Mesenchymal stem cell (in vitro differentiated cells and primary cell): ENCODE measurements around the gene UTF1.

ENCODE experiments used
- DNase-seq: peaks from one replicate; pipeline ENCODE4 v3.0.0-alpha.2; 2013
- H2AFZ ChIP-seq: one replicate; pipeline ENCODE4 v1.6.1; 2013; ENCODE audit warnings: low read depth, mild to moderate bottlenecking, control low read depth, inconsistent platforms, low read length, moderate library complexity
- H2AK5ac ChIP-seq: 2 replicates; pipeline ENCODE4 v1.6.1; 2013; ENCODE audit warnings: low read length, moderate library complexity, mild to moderate bottlenecking, inconsistent platforms; ENCODE audit not compliant: severe bottlenecking
- H2BK120ac ChIP-seq: one replicate; pipeline ENCODE4 v1.6.1; 2013; ENCODE audit warnings: low read depth, mild to moderate bottlenecking, inconsistent platforms, low read length, moderate library complexity
- H2BK12ac ChIP-seq, 2 experiments: one replicate each; pipeline ENCODE4 v1.6.1; 2013; ENCODE audit warnings: inconsistent platforms in 2 of 2, low read length in 2 of 2, mild to moderate bottlenecking in 2 of 2, moderate library complexity in 2 of 2, control low read depth in 1 of 2
- H2BK15ac ChIP-seq: one replicate; pipeline ENCODE4 v1.6.1; 2013; ENCODE audit warnings: mild to moderate bottlenecking, low read depth, inconsistent platforms; ENCODE audit not compliant: poor library complexity, severe bottlenecking
- H2BK5ac ChIP-seq: 2 replicates; pipeline ENCODE4 v1.6.1; 2013; ENCODE audit warnings: low read depth, mild to moderate bottlenecking, low read length, control low read depth, inconsistent platforms; ENCODE audit not compliant: poor library complexity, severe bottlenecking
- H3K14ac ChIP-seq, 2 experiments: one replicate each; pipeline ENCODE4 v1.6.1; 2013; ENCODE audit warnings: inconsistent platforms in 2 of 2, low read length in 2 of 2, control low read depth in 1 of 2, mild to moderate bottlenecking in 1 of 2, moderate library complexity in 1 of 2
- H3K18ac ChIP-seq, 2 experiments: one replicate each; pipeline ENCODE4 v1.6.1; 2013; ENCODE audit warnings: inconsistent platforms in 2 of 2, low read length in 2 of 2, control low read depth in 1 of 2, low read depth in 1 of 2, mild to moderate bottlenecking in 1 of 2
- H3K23ac ChIP-seq, 2 experiments: one replicate each; pipeline ENCODE4 v1.6.1; 2013; ENCODE audit warnings: inconsistent platforms in 2 of 2, low read length in 2 of 2, mild to moderate bottlenecking in 2 of 2, moderate library complexity in 2 of 2, control low read depth in 1 of 2
- H3K27ac ChIP-seq: 2 replicates; pipeline ENCODE4 v1.5.1; 2013; ENCODE audit warnings: mild to moderate bottlenecking, moderate library complexity, low read length, control low read depth, inconsistent platforms; ENCODE audit not compliant: poor library complexity, severe bottlenecking
- H3K27me3 ChIP-seq, 2 experiments: 2 replicates each; pipeline versions ENCODE4 v1.6.1 to v1.7.0; 2013; ENCODE audit warnings: low read length in 2 of 2, mild to moderate bottlenecking in 2 of 2, moderate library complexity in 2 of 2, control low read depth in 1 of 2, inconsistent platforms in 1 of 2; ENCODE audit not compliant: control insufficient read depth in 1 of 2, insufficient read depth in 1 of 2
- H3K36me3 ChIP-seq, 2 experiments: 2 replicates each; pipeline versions ENCODE4 v1.6.1 to v1.7.0; 2013; ENCODE audit warnings: low read length in 2 of 2, control low read depth in 1 of 2, inconsistent platforms in 1 of 2, low read depth in 1 of 2, mild to moderate bottlenecking in 1 of 2; ENCODE audit not compliant: insufficient read depth in 2 of 2, control insufficient read depth in 1 of 2
- H3K4ac ChIP-seq, 2 experiments: one replicate each; pipeline ENCODE4 v1.6.1; 2013; ENCODE audit warnings: inconsistent platforms in 2 of 2, low read length in 2 of 2, mild to moderate bottlenecking in 2 of 2, moderate library complexity in 2 of 2, control low read depth in 1 of 2, low read depth in 1 of 2
- H3K4me1 ChIP-seq: 2 replicates; pipeline ENCODE4 v1.6.1; 2013; ENCODE audit warnings: low read depth, low read length, control low read depth; ENCODE audit not compliant: control insufficient read depth, insufficient read depth
- H3K4me2 ChIP-seq: 2 replicates; pipeline ENCODE4 v1.6.1; 2013; ENCODE audit warnings: low read length, mild to moderate bottlenecking, inconsistent platforms; ENCODE audit not compliant: poor library complexity, severe bottlenecking
- H3K4me3 ChIP-seq, 2 experiments: 2 replicates each; pipeline versions ENCODE4 v1.5.1 to v1.7.0; 2013; ENCODE audit warnings: low read length in 2 of 2, mild to moderate bottlenecking in 2 of 2, control low read depth in 1 of 2, low read depth in 1 of 2; ENCODE audit not compliant: insufficient read depth in 1 of 2
- H3K79me1 ChIP-seq: replicated peaks from 2 replicates; pipeline ENCODE4 v1.6.1; 2013; ENCODE audit warnings: mild to moderate bottlenecking, control low read depth, low read length, inconsistent platforms; ENCODE audit not compliant: poor library complexity, severe bottlenecking
- H3K9ac ChIP-seq: 2 replicates; pipeline ENCODE4 v1.7.0; 2013; ENCODE audit warnings: mild to moderate bottlenecking, low read length, moderate library complexity
- H3K9me3 ChIP-seq: 2 replicates; pipeline ENCODE4 v1.7.0; 2013; ENCODE audit warnings: mild to moderate bottlenecking, low read length; ENCODE audit not compliant: control insufficient read depth
- H4K8ac ChIP-seq: one replicate; pipeline ENCODE4 v1.6.1; 2013; ENCODE audit warnings: inconsistent platforms, mild to moderate bottlenecking, low read length, moderate library complexity
- H4K91ac ChIP-seq: one replicate; pipeline ENCODE4 v1.6.1; 2013; ENCODE audit warnings: mild to moderate bottlenecking, low read length, inconsistent platforms
- WGBS: methylation state at CpG from one replicate; pipeline ENCODE4 v1.1.7; 2013; ENCODE audit warnings: mixed read lengths; 5-methylcytosine and 5-hydroxymethylcytosine counted together

Gene UTF1

DNA sequence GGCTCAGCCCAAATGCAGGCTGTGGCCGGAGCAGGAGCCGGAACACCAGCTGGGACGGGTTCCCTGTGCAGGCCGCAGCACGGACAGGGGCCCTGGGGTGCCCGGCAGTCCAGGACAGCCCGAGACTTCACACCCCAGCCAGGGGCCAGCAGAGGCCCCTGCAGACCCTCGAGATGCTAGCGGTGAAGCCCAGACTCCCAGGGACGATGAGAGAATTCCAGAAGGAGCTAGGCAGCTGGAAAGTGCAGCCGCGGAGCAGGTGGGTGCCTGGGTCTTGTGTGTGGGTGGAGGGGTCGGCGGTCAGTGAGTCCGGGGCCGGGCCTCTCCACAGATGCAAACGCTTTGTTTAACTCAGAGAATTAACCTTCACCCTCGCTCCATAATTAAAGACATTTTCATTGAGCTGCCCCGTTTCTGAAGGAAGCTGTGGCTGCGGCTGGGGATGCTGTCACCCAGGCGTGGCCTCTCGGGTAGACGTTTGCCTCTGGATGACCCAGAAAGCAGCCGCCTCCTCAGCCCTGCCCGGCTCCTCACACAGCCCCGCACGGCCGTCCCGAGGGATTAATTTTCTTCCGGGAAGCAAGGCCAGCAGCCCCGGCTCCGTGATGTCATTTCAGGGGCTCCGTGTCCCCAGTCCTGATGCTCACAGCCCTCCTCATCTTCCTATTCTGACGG lies 43.5 kb upstream of the UTF1 start:
- Histone ChIP-seq H3K4me1 (peaks cover 5% of the 10 kb centered on the region), H2AK5ac (no peak overlapping the region), H3K18ac (no peak overlapping the region), H2BK15ac (no peak overlapping the region), H3K14ac (no peak overlapping the region), H2BK120ac (no peak overlapping the region), H3K79me1 (no peaks in the 10 kb centered on the region), H4K91ac (no peak overlapping the region), H3K9me3 (no peaks in the 10 kb centered on the region), H2BK12ac (no peak overlapping the region), H3K23ac (no peak overlapping the region), H3K9ac (no peak overlapping the region), H3K4me2 (no peak overlapping the region), H3K4ac (no peak overlapping the region), H3K27ac (no peak overlapping the region), H3K36me3 (no peaks in the 10 kb centered on the region), H2AFZ (no peak overlapping the region), H3K4me3 (no peak overlapping the region), H2BK5ac (no peak overlapping the region), H3K27me3 (peaks cover 0 to 29% of the 10 kb centered on the region in 2 experiments), H4K8ac (no peak overlapping the region)
- 77% methylated on average over 30 of the region's 34 CpGs for WGBS
- no peak for DNase-seq

DNA sequence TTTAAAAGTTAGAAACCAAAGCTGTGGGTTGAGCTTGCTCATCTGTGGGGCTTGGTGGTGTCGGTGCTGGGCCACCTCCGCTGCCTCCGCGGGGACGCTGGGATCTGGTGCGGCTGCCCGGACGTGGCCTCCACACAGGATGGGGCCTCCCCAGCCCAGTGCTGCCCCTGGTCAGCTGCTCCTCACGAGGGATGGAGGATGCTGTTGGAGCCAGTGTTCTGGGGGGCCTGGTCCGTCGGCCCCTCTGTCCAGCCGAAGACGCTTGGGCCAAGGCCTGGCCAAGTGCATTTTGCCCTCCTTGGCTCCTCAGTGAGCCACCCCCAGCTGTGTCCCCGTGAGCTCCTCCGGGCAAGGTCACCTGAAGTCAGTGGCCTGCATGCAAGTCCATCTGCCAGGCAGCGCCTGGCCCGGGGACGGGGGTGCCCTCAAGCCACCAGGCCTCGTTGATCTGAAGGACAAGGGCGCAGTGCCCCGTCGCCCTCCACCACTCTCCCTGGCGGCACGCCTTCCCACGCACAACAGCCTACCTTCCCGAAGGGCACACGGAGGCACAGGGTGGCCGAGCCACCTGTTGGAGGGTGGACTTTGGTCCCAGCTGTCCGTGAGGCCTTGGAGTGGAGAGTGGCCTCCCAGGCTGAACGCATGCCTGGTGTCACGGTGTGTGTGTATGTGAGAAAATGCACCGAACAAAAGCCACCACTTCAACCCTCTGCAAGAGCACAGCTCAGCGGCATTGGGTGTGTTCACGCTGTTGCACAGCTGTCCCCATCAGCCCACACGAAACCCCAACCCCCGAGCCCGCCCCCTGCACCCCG lies 42.7 kb upstream of the UTF1 start:
- Histone ChIP-seq H2AK5ac (no peak overlapping the region), H4K8ac (no peak overlapping the region), H2BK5ac (no peak overlapping the region), H3K4me3 (no peak overlapping the region), H3K4me2 (no peak overlapping the region), H3K23ac (no peak overlapping the region), H4K91ac (no peak overlapping the region), H3K27me3 (peaks cover 0 to 26% of the 10 kb centered on the region in 2 experiments), H2BK12ac (no peak overlapping the region), H3K4ac (no peak overlapping the region), H3K79me1 (no peaks in the 10 kb centered on the region), H3K18ac (no peak overlapping the region), H3K9me3 (peaks cover 7% of the 10 kb centered on the region), H2AFZ (no peak overlapping the region), H3K9ac (no peak overlapping the region), H2BK15ac (no peak overlapping the region), H2BK120ac (no peak overlapping the region), H3K27ac (no peak overlapping the region), H3K4me1 (peaks cover 5% of the 10 kb centered on the region), H3K36me3 (no peaks in the 10 kb centered on the region), H3K14ac (no peak overlapping the region)
- DNase-seq = no peak
- WGBS = 88% methylated on average over 28 of the region's 38 CpGs

DNA sequence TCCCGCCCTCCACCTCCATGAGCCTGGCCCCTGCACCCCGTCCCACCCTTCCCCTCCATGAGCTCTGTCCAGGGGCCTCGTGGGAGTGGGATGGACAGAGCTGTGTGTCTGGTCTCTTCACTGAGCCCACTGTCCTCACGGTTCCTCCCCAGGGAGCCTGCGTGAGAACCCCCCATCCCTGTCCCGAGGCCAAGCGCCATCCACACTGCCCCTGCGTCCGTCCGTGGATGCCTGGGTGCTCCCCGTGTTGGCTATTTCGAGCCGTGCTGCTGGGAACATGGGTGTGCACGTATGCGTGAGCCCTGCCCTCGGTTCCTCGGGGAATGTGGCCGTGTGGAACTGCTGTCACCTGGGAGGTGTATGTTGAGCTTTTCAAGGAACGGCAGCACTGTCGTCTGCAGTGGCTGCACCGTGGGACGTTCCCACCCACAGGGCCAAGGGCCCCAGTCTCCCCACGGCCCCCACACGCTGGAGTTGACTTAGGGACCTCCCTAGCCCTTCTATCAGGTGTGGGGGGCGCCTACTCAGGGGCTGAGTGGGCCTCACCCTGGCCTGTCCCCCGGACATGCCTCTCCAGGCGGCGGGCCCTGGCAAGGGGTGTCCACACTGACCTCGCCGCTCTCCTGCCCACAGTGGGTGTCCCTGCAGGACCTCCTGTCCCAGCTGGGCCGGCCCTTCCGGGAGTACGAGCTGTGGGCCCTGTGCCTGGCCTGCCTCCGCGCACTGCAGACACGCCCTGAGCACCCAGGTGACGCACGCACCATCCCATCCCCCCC lies 41.9 kb upstream of the UTF1 start:
- H3K27me3 ChIP-seq = peaks cover 0 to 26% of the 10 kb centered on the region in 2 experiments
- H3K4ac ChIP-seq = no peak overlapping the region
- no peak overlapping the region for H3K4me3 ChIP-seq
- no peak overlapping the region for H3K18ac ChIP-seq
- WGBS = 85% methylated on average over 23 of the region's 38 CpGs
- no peak overlapping the region for H2BK15ac ChIP-seq
- H3K4me1 ChIP-seq = peaks cover 2% of the 10 kb centered on the region
- no peaks in the 10 kb centered on the region for H3K79me1 ChIP-seq
- no peak overlapping the region for H2BK5ac ChIP-seq
- H3K14ac ChIP-seq = no peak overlapping the region
- no peak overlapping the region for H4K91ac ChIP-seq
- no peak overlapping the region for H3K27ac ChIP-seq
- H2AK5ac ChIP-seq = no peak overlapping the region
- H2BK120ac ChIP-seq = no peak overlapping the region
- no peak overlapping the region for H2AFZ ChIP-seq
- DNase-seq = no peak
- no peaks in the 10 kb centered on the region for H3K36me3 ChIP-seq
- H3K9me3 ChIP-seq = peaks cover 7% of the 10 kb centered on the region
- no peak overlapping the region for H3K9ac ChIP-seq
- no peak overlapping the region for H3K23ac ChIP-seq
- H3K4me2 ChIP-seq = no peak overlapping the region
- no peak overlapping the region for H2BK12ac ChIP-seq
- H4K8ac ChIP-seq = no peak overlapping the region

DNA sequence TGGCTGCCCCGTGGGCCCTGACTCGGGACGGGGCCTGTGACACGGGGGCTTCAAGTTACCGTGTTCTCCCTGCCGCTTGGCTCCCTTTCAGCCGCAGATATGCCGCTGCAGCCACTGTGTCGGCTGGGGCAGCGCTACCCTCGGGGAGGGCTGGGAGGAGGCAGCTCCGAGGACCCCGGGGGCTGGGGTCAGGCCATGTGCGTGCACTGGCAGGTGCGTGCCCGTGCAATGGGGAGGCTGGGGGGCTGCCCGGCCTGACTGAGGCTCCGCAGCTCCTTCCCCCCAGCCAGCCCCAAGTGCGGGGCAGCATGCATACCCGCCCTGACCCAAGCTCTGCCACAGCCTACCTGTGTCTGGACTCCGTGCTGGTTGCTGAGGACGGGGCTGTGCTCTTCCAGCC lies 40.8 kb upstream of the UTF1 start:
- no peak overlapping the region for H4K8ac ChIP-seq
- DNase-seq = no peak
- H2BK15ac ChIP-seq = no peak overlapping the region
- no peak overlapping the region for H3K4me2 ChIP-seq
- H3K9me3 ChIP-seq = peaks cover 7% of the 10 kb centered on the region
- no peak overlapping the region for H3K9ac ChIP-seq
- H2BK12ac ChIP-seq = no peak overlapping the region
- no peak overlapping the region for H2AFZ ChIP-seq
- H3K18ac ChIP-seq = no peak overlapping the region
- WGBS = 93% methylated on average over 22 of the region's 22 CpGs
- no peak overlapping the region for H2AK5ac ChIP-seq
- no peak overlapping the region for H3K4ac ChIP-seq
- H3K4me1 ChIP-seq = peaks cover 2% of the 10 kb centered on the region
- no peak overlapping the region for H3K14ac ChIP-seq
- H3K27me3 ChIP-seq = peaks cover 0 to 28% of the 10 kb centered on the region in 2 experiments
- no peak overlapping the region for H3K4me3 ChIP-seq
- H2BK5ac ChIP-seq = no peak overlapping the region
- H4K91ac ChIP-seq = no peak overlapping the region
- no peak overlapping the region for H2BK120ac ChIP-seq
- H3K79me1 ChIP-seq = no peaks in the 10 kb centered on the region
- H3K27ac ChIP-seq = no peak overlapping the region
- H3K36me3 ChIP-seq = no peaks in the 10 kb centered on the region
- no peak overlapping the region for H3K23ac ChIP-seq
